ENCODE data around the gene CDC42EP5. TPM values are rescaled to one million over a fixed set of nuclear protein-coding genes. Genes with fewer than 3 reads are reported as not detected.

The CDC42EP5 gene
- total RNA-seq, 1 donor from 2014 or later: 8.7 TPM

GRCh38 chr19:54489766-54490165, 16.7 kb upstream of the CDC42EP5 start:
- no peak for TF ChIP-seq CTCF (IDR thresholded peaks at IDR 0.05; ENCODE audit: borderline replicate concordance)
- Histone ChIP-seq H3K36me3 (no peaks in the 10 kb centered on the region), H3K4me1 (no peaks in the 10 kb centered on the region), H3K4me3 (no peak overlapping the region), H3K27me3 (ENCODE audit: low read depth) (peaks cover 67% of the 10 kb centered on the region), H3K27ac (replicated peaks) (no peak overlapping the region), H3K9me3 (replicated peaks) (no peaks in the 10 kb centered on the region)
- intact Hi-C loops (cut with micrococcal nuclease): no loop called here
- no peak for DNase-seq

GRCh38 chr19:54489341-54489740, 16.2 kb upstream of the CDC42EP5 start:
- Histone ChIP-seq H3K4me1 (no peaks in the 10 kb centered on the region), H3K9me3 (replicated peaks) (no peaks in the 10 kb centered on the region), H3K27ac (replicated peaks) (no peak overlapping the region), H3K27me3 (ENCODE audit: low read depth) (peaks cover 67% of the 10 kb centered on the region), H3K36me3 (no peaks in the 10 kb centered on the region), H3K4me3 (no peak overlapping the region)
- intact Hi-C loops (cut with micrococcal nuclease): no loop called here
- TF ChIP-seq CTCF (IDR thresholded peaks at IDR 0.05; ENCODE audit: borderline replicate concordance): no peak
- DNase-seq: no peak

GRCh38 chr19:54485851-54486250, 12.8 kb upstream of the CDC42EP5 start:
- Histone ChIP-seq H3K9me3 (replicated peaks) (no peaks in the 10 kb centered on the region), H3K36me3 (no peaks in the 10 kb centered on the region), H3K4me1 (peaks cover 5% of the 10 kb centered on the region), H3K27ac (replicated peaks) (no peak overlapping the region), H3K27me3 (ENCODE audit: low read depth) (peaks cover 59% of the 10 kb centered on the region), H3K4me3 (no peak overlapping the region)
- DNase-seq: no peak
- TF ChIP-seq CTCF (IDR thresholded peaks at IDR 0.05; ENCODE audit: borderline replicate concordance): no peak
- intact Hi-C loops (cut with micrococcal nuclease): no loop called here

- peaks cover 64% of the 10 kb centered on the region for H3K27me3 ChIP-seq (ENCODE audit: low read depth)
Observed at GRCh38 chr19:54484451-54484850, 11.4 kb upstream of the CDC42EP5 start.

GRCh38 chr19:54482889-54483288, 9.8 kb upstream of the CDC42EP5 start:
- H3K4me3 ChIP-seq: no peak overlapping the region
- TF ChIP-seq CTCF (IDR thresholded peaks at IDR 0.05; ENCODE audit: borderline replicate concordance): no peak
- H3K27me3 ChIP-seq (ENCODE audit: low read depth): peaks cover 64% of the 10 kb centered on the region
- H3K9me3 ChIP-seq (replicated peaks): no peaks in the 10 kb centered on the region
- no peak for DNase-seq
- no peaks in the 10 kb centered on the region for H3K36me3 ChIP-seq
- no peak overlapping the region for H3K27ac ChIP-seq (replicated peaks)
- intact Hi-C loops (cut with micrococcal nuclease): no loop called here
- H3K4me1 ChIP-seq: peaks cover 5% of the 10 kb centered on the region

More at GRCh38 chr19:54484451-54484850, 11.4 kb upstream of the CDC42EP5 start:
- no peak overlapping the region for H3K27ac ChIP-seq (replicated peaks)
- intact Hi-C loops (cut with micrococcal nuclease): no loop called here
- no peak overlapping the region for H3K4me3 ChIP-seq
- no peak for DNase-seq
- no peak for TF ChIP-seq CTCF (IDR thresholded peaks at IDR 0.05; ENCODE audit: borderline replicate concordance)
- H3K36me3 ChIP-seq: no peaks in the 10 kb centered on the region
- H3K4me1 ChIP-seq: peaks cover 5% of the 10 kb centered on the region
- no peaks in the 10 kb centered on the region for H3K9me3 ChIP-seq (replicated peaks)

Data from left ventricle myocardium inferior (tissue), 1 donor.